WERI-Rb-1 (cell line): Measurements from ENCODE around the gene CLCN5.

Experiments used
- DNase-seq: peaks from one replicate; pipeline ENCODE4 v3.0.0-alpha.2; 2020
- H3K27ac ChIP-seq: fragments of 250-450 bp; sonication (Bioruptor Pico); 2 replicates; pipeline ENCODE4 v1.5.1; 2020; ENCODE audit warnings: mild to moderate bottlenecking, moderate library complexity
- H3K27me3 ChIP-seq: fragments of 250-450 bp; sonication (Bioruptor Pico); 2 replicates; pipeline ENCODE4 v1.5.1; 2021; ENCODE audit warnings: mild to moderate bottlenecking, low read depth, moderate library complexity; ENCODE audit not compliant: insufficient read depth, severe bottlenecking
- H3K36me3 ChIP-seq: fragments of 250-450 bp; sonication (Bioruptor Pico); 2 replicates; pipeline ENCODE4 v1.5.1; 2020; ENCODE audit warnings: mild to moderate bottlenecking, moderate library complexity
- H3K4me3 ChIP-seq: 2 replicates; pipeline ENCODE4 v1.5.1; 2011; ENCODE audit warnings: low read depth, mild to moderate bottlenecking, control low read depth, low read length
- H3K9me3 ChIP-seq: fragments of 250-450 bp; sonication (Bioruptor Pico); 2 replicates; pipeline ENCODE4 v1.5.1; 2021; ENCODE audit warnings: mild to moderate bottlenecking, moderate library complexity; ENCODE audit not compliant: severe bottlenecking
- TF ChIP-seq, protein P1 (sequence below): IDR thresholded peaks from 2 replicates; pipeline ENCODE4 v1.5.1; 2011; ENCODE audit warnings: low read depth, mild to moderate bottlenecking, control low read depth, inconsistent platforms, low read length

CLCN5 gene

DNA sequence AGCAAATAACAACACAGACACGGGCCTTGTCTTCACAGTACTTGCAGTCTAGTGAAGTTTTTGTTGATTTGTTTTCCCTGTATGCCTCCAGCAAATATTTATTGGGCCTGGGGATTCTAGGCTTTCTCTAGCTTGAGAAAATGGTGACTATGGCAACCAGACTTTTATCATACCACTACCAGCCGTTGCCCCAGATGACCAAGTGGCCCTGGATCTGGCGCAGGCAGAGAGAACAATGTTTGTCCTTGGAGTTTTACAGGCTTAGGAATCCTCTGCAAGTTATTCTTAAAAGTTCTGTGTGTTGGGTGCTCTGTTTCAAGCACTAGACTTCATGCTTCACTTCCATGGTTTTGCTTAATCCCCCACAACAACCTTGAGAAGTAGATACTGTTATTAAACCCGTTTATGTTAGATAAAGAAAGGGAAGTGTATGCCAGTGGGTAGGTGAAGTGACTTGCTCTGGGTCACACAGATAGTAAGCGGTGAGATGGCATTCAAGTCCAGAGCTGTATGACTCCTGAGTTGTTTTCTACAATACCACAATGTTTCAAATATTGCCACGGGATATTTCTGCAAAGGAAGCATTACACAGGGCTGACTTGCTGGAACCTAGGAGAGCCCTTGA is 183.8 kb downstream of the CLCN5 start:
- H3K27me3 ChIP-seq: no peaks in the 10 kb centered on the region
- TF ChIP-seq, protein P1, sequence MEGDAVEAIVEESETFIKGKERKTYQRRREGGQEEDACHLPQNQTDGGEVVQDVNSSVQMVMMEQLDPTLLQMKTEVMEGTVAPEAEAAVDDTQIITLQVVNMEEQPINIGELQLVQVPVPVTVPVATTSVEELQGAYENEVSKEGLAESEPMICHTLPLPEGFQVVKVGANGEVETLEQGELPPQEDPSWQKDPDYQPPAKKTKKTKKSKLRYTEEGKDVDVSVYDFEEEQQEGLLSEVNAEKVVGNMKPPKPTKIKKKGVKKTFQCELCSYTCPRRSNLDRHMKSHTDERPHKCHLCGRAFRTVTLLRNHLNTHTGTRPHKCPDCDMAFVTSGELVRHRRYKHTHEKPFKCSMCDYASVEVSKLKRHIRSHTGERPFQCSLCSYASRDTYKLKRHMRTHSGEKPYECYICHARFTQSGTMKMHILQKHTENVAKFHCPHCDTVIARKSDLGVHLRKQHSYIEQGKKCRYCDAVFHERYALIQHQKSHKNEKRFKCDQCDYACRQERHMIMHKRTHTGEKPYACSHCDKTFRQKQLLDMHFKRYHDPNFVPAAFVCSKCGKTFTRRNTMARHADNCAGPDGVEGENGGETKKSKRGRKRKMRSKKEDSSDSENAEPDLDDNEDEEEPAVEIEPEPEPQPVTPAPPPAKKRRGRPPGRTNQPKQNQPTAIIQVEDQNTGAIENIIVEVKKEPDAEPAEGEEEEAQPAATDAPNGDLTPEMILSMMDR: no peak
- no peaks in the 10 kb centered on the region for H3K9me3 ChIP-seq
- H3K36me3 ChIP-seq: no peaks in the 10 kb centered on the region
- no peak for DNase-seq
- H3K27ac ChIP-seq: no peak overlapping the region
- no peak overlapping the region for H3K4me3 ChIP-seq

DNA sequence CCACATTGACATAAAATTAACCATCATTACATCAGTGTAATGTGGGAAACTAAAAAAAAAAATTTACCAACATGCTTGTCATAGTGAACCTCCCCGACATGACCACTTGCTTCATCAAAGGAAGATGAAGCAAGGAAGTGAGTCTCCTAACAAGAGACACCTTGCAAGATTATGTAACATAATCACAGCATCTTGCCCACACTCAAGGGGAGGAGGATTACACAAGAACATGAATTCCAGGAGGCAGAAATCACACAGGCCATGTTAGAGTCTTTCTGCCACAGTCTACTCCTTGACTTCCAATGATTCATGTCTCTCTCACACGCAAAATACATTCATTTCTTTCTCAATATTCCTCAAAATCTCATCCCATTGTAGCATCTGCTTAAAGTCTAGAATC is 185.1 kb downstream of the CLCN5 start:
- H3K36me3 ChIP-seq: no peaks in the 10 kb centered on the region
- H3K9me3 ChIP-seq: no peaks in the 10 kb centered on the region
- H3K4me3 ChIP-seq: no peak overlapping the region
- H3K27me3 ChIP-seq: no peaks in the 10 kb centered on the region
- TF ChIP-seq, protein P1: no peak
- no peak for DNase-seq
- H3K27ac ChIP-seq: no peak overlapping the region

DNA sequence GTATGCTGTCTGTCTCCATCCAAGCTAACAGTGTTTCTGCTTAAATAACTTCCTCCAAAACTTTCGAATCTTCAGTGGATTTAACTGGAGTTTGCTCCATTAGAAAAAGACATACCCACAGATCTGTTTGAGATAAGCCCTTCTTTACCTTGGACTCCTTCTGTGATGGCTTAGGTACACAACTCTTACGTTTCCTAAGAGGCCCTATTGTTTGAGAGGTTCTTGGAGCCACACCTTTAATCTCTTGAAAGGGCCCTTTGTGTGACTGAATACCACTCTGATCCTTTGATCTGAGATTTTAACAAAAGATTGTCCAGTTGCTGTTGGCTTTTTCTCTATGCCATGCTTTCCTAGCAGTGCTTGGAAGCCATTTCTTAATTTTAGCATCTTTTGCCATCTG is 185.9 kb downstream of the CLCN5 start:
- Histone ChIP-seq H3K9me3 (no peaks in the 10 kb centered on the region), H3K27ac (no peak overlapping the region), H3K27me3 (no peaks in the 10 kb centered on the region), H3K36me3 (no peaks in the 10 kb centered on the region), H3K4me3 (no peak overlapping the region)
- DNase-seq: no peak
- TF ChIP-seq, protein P1: no peak

DNA sequence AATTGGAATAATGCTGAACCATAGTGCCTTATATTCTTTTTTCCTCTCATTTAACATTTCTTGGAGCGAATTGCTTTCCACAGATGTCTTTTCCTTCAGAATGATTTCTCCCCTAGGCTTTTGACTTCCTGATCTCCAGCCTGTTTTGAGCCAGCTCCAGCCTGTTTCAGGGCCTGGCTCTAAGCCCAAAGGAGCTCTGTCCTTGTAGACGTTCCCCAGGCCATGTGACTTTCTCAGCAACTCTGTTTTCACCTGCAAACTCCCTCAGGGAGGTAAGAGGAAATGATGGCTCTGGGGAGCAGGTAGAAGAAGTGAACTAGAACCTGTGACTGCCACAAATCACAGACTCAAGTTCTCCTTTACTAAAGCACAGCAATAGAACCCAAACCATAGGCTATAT is 189.3 kb downstream of the CLCN5 start:
- TF ChIP-seq, protein P1: no peak
- Histone ChIP-seq H3K36me3 (no peaks in the 10 kb centered on the region), H3K27ac (no peak overlapping the region), H3K4me3 (no peak overlapping the region), H3K9me3 (no peaks in the 10 kb centered on the region), H3K27me3 (peaks cover 2% of the 10 kb centered on the region)
- DNase-seq: no peak

DNA sequence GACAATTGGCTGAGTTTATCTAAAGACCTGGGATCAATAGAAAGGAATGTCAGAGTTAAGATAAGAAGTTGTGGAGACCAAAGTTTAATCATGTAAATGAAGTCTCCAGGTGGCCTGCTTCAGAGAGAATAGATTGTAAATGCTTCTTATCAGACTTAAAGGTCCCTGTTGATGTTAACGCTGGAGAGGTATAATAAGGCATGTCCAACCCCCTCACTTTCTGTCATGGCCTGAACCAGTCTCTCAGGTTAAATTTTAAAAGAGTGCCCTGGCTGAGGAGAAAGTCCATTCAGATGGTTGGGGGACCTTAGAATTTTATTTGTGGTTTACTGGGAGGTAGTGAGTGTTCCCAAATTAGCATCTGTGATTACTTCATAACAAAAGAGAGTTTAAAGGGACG is 191.7 kb downstream of the CLCN5 start:
- no peak for DNase-seq
- Histone ChIP-seq H3K9me3 (no peaks in the 10 kb centered on the region), H3K27ac (no peak overlapping the region), H3K36me3 (no peaks in the 10 kb centered on the region), H3K27me3 (peaks cover 5% of the 10 kb centered on the region), H3K4me3 (no peak overlapping the region)
- TF ChIP-seq, protein P1: no peak

DNA sequence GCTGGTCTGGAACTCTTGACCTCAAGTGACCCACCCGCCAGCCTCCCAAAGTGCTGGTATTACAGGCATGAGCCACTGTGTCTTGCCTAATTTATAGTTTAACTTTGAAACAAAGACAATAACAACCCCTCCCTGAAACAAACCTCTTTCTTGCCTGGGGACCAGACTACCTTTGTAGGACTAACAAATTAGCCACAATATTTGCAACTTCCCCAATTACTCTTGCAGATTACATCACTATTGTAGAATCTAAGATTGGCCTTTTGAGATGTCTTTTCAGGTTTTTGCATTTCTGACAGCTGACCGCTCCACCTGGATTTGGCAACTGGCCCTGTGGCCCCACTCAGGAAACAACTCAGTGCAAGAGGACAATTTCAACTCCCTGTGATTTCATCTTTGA is 193.6 kb downstream of the CLCN5 start:
- TF ChIP-seq, protein P1: no peak
- no peak overlapping the region for H3K27ac ChIP-seq
- DNase-seq: no peak
- no peaks in the 10 kb centered on the region for H3K36me3 ChIP-seq
- H3K4me3 ChIP-seq: no peak overlapping the region
- H3K9me3 ChIP-seq: no peaks in the 10 kb centered on the region
- H3K27me3 ChIP-seq: peaks cover 12% of the 10 kb centered on the region
